ENCODE results near the gene MAP4. TPM values are rescaled to one million over a fixed set of nuclear protein-coding genes. Genes with fewer than 3 reads are reported as not detected.

MAP4 gene
- total RNA-seq, 2 experiments from 2014 or later = 101 to 103 TPM

- ChIA-PET POLR2A (interaction anchor here (1.0 kb wide), 1 partner anchor 153 kb away, joined by 5 read pairs; no protein-coding TSS in a partner anchor), CTCF (interaction anchor here (0.7 to 2.5 kb wide), 37 partner anchors 9 to 469 kb away, joined by 3 to 27 read pairs (median 4); no protein-coding TSS in a partner anchor)
- ATAC-seq = peak; percentile 98
- TF ChIP-seq CTCF (IDR thresholded peaks at IDR 0.05) = peak; percentile 80
- Mint-ChIP-seq H3K27ac (no peak overlapping the region), H3K27me3 (no peaks in the 10 kb centered on the region), H3K36me3 (ENCODE audit: low read depth) (peaks cover 3% of the 10 kb centered on the region), H3K9me3 (no peaks in the 10 kb centered on the region), H3K4me3 (no peak overlapping the region), H3K4me1 (ENCODE audit: low read depth) (peaks cover 4% of the 10 kb centered on the region)
- intact Hi-C loops (cut with micrococcal nuclease) = loop anchor here (10.0 kb wide), 2 partner anchors 125 to 165 kb away; no protein-coding TSS in a partner anchor
- DNase-seq = peak; percentile 83
Measured at GRCh38 chr3:47989981-47990440, 26.2 kb downstream of the MAP4 start.

- Mint-ChIP-seq H3K4me1 (ENCODE audit: low read depth) (peaks cover 6% of the 10 kb centered on the region), H3K4me3 (no peak overlapping the region), H3K9me3 (no peaks in the 10 kb centered on the region), H3K27me3 (no peaks in the 10 kb centered on the region), H3K36me3 (ENCODE audit: low read depth) (peaks cover 4% of the 10 kb centered on the region), H3K27ac (no peak overlapping the region)
- ChIA-PET CTCF (no interaction called here), POLR2A (no interaction called here)
- intact Hi-C loops (cut with micrococcal nuclease) = no loop called here
- ATAC-seq = no peak
- DNase-seq = no peak
- TF ChIP-seq CTCF (IDR thresholded peaks at IDR 0.05) = no peak
Measured at GRCh38 chr3:47985381-47985780, 30.8 kb downstream of the MAP4 start.

- no peak for TF ChIP-seq CTCF (IDR thresholded peaks at IDR 0.05)
- POLR2A ChIA-PET = no interaction called here
- Mint-ChIP-seq H3K36me3 (ENCODE audit: low read depth) (peaks cover 4% of the 10 kb centered on the region), H3K4me1 (ENCODE audit: low read depth) (peaks cover 3% of the 10 kb centered on the region), H3K9me3 (no peaks in the 10 kb centered on the region), H3K27ac (no peak overlapping the region), H3K4me3 (no peak overlapping the region), H3K27me3 (no peaks in the 10 kb centered on the region)
- CTCF ChIA-PET = no interaction called here
- no peak for DNase-seq
- intact Hi-C loops (cut with micrococcal nuclease) = no loop called here
- ATAC-seq = no peak
Measured at GRCh38 chr3:47984075-47984728, 32.0 kb downstream of the MAP4 start.

- ATAC-seq (no peak), DNase-seq (no peak)
- H3K36me3 Mint-ChIP-seq (ENCODE audit: low read depth) = peaks cover 2% of the 10 kb centered on the region
- H3K9me3 Mint-ChIP-seq = no peaks in the 10 kb centered on the region
- ChIA-PET POLR2A (interaction anchor here (1.5 kb wide), 1 partner anchor 155 kb away, joined by 4 read pairs; no protein-coding TSS in a partner anchor), CTCF (interaction anchor here (2.2 kb wide), 1 partner anchor 9 kb away, joined by 19 read pairs; no protein-coding TSS in a partner anchor)
- intact Hi-C loops (cut with micrococcal nuclease) = no loop called here
- no peaks in the 10 kb centered on the region for H3K27me3 Mint-ChIP-seq
- peaks cover 3% of the 10 kb centered on the region for H3K4me1 Mint-ChIP-seq (ENCODE audit: low read depth)
- no peak overlapping the region for H3K4me3 Mint-ChIP-seq
- H3K27ac Mint-ChIP-seq = no peak overlapping the region
- TF ChIP-seq CTCF (IDR thresholded peaks at IDR 0.05) = no peak
Measured at GRCh38 chr3:47980795-47981194, 35.4 kb downstream of the MAP4 start.

- POLR2A ChIA-PET = no interaction called here
- DNase-seq (no peak), ATAC-seq (no peak)
- peaks cover under 1% of the 10 kb centered on the region for H3K4me1 Mint-ChIP-seq (ENCODE audit: low read depth)
- H3K4me3 Mint-ChIP-seq = no peak overlapping the region
- no peaks in the 10 kb centered on the region for H3K27me3 Mint-ChIP-seq
- intact Hi-C loops (cut with micrococcal nuclease) = no loop called here
- peaks cover under 1% of the 10 kb centered on the region for H3K36me3 Mint-ChIP-seq (ENCODE audit: low read depth)
- TF ChIP-seq CTCF (IDR thresholded peaks at IDR 0.05) = no peak
- no peaks in the 10 kb centered on the region for H3K9me3 Mint-ChIP-seq
- H3K27ac Mint-ChIP-seq = no peak overlapping the region
- CTCF ChIA-PET = interaction anchor here (2.7 kb wide), 1 partner anchor 11 kb away, joined by 15 read pairs; no protein-coding TSS in a partner anchor
Measured at GRCh38 chr3:47979070-47979469, 37.1 kb downstream of the MAP4 start.

Data from activated CD8-positive, alpha-beta T cell treated with anti-CD3 and anti-CD28 coated beads for 36 hours (primary cell).